Cardiac muscle cell (in vitro differentiated cells and primary cell): ENCODE results near the gene S100A16. TPM values are rescaled to one million over a fixed set of nuclear protein-coding genes. Genes with fewer than 3 reads are reported as not detected.
A peak's percentile ranks its signal among the peaks of the same experiment; 100 is the strongest.

Source experiments
- DNase-seq, 2 donors: peaks; one replicate each; pipeline versions ENCODE4 v3.0.0 to v3.0.0-alpha.2; 2010 to 2017; ENCODE audit warnings: low read depth in 1 of 2, low spot score in 1 of 2
- H3K27ac ChIP-seq: fragments of 200-600 bp; sonication (generic); 2 replicates; pipeline ENCODE4 v1.5.1; 2016
- H3K27me3 ChIP-seq: fragments of 200-600 bp; sonication (generic); 2 replicates; pipeline ENCODE4 v1.6.0; 2016; ENCODE audit warnings: control low read depth
- H3K36me3 ChIP-seq: fragments of 200-600 bp; sonication (generic); 2 replicates; pipeline ENCODE4 v1.5.1; 2016; ENCODE audit warnings: control low read depth
- H3K4me1 ChIP-seq: fragments of 200-600 bp; sonication (generic); 2 replicates; pipeline ENCODE4 v1.8.1; 2017; ENCODE audit warnings: low read depth, mild to moderate bottlenecking, mixed run types
- H3K4me3 ChIP-seq: fragments of 200-600 bp; sonication (generic); 2 replicates; pipeline ENCODE4 v1.5.1; 2016; ENCODE audit warnings: mild to moderate bottlenecking
- H3K9me3 ChIP-seq: fragments of 200-600 bp; sonication (generic); 2 replicates; pipeline ENCODE4 v1.5.1; 2017; ENCODE audit warnings: low read depth, mild to moderate bottlenecking, control low read depth
- polyA plus RNA-seq: library from polyadenylated mRNA; unstranded; fragments of >200 nt; fragmentation: Nextera tagmentation; extraction: Ambion mirVana; gene quantifications from 2 replicates; pipeline ENCODE4 v1.2.1, GENCODE V29; 2016
- total RNA-seq: library from RNA; depleted of rRNA; stranded (reverse); fragments of >200 nt; gene quantifications from 2 replicates; pipeline ENCODE4 v1.2.3, GENCODE V29; 2016
- TF ChIP-seq, protein P1 (sequence below): IDR thresholded peaks from 2 replicates; pipeline ENCODE4 v1.5.1; 2012; ENCODE audit warnings: low read depth, mild to moderate bottlenecking, low read length

The S100A16 gene
- total and polyA plus RNA-seq, 2 experiments from 2014 or later = 59.7 to 110 TPM

GRCh38 chr1:153630384-153630783 lies 17.4 kb upstream of the S100A16 start:
- TF ChIP-seq, protein P1, sequence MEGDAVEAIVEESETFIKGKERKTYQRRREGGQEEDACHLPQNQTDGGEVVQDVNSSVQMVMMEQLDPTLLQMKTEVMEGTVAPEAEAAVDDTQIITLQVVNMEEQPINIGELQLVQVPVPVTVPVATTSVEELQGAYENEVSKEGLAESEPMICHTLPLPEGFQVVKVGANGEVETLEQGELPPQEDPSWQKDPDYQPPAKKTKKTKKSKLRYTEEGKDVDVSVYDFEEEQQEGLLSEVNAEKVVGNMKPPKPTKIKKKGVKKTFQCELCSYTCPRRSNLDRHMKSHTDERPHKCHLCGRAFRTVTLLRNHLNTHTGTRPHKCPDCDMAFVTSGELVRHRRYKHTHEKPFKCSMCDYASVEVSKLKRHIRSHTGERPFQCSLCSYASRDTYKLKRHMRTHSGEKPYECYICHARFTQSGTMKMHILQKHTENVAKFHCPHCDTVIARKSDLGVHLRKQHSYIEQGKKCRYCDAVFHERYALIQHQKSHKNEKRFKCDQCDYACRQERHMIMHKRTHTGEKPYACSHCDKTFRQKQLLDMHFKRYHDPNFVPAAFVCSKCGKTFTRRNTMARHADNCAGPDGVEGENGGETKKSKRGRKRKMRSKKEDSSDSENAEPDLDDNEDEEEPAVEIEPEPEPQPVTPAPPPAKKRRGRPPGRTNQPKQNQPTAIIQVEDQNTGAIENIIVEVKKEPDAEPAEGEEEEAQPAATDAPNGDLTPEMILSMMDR = no peak
- H3K9me3 ChIP-seq = no peaks in the 10 kb centered on the region
- peak overlapping the region; percentile 61 for H3K27ac ChIP-seq
- DNase-seq = no peak
- H3K4me1 ChIP-seq = peaks cover 26% of the 10 kb centered on the region
- H3K4me3 ChIP-seq = no peak overlapping the region
- H3K36me3 ChIP-seq = no peaks in the 10 kb centered on the region
- no peaks in the 10 kb centered on the region for H3K27me3 ChIP-seq

DNA sequence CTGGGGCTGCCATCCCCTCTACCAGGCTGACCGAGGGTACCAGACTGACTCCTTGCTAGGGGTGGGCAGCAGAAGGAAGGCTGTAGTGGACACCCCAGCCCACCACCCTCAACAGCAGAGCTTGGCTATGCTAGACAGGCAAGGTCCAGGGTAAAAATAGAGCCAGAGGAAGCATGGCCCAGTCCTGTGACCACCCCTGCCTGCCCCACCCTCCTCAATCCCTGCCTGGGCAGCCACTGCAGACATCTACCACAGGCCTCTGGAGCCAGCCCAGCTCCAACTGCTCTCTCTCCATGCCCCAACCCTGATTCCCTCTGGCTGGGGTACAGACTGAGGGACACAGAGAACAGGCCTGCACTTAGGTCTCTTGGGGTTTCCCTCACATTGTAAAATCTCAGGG lies 17.0 kb upstream of the S100A16 start:
- H3K4me1 ChIP-seq = peaks cover 22% of the 10 kb centered on the region

DNA sequence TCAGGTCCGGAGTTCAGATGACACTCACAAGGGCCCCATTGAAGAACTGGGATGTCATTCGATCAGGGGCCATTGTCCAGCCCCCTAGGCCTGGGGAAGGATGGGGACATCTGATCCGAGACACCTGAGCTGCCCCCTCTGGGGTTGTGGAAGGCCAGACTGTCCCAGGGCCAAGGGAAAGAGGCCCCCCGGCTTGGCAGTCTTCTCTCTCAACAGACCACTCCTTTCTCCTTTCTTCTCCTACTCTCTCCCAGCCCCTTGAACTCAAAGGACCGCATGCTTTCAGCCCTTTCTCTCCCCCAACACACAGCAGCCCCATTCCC lies 16.4 kb upstream of the S100A16 start:
- TF ChIP-seq, protein P1 = no peak

More for the DNA sequence above, 17.0 kb upstream of the S100A16 start:
- TF ChIP-seq, protein P1 = no peak
- Histone ChIP-seq H3K9me3 (no peaks in the 10 kb centered on the region), H3K27ac (peak overlapping the region; percentile 61), H3K36me3 (no peaks in the 10 kb centered on the region), H3K4me3 (no peak overlapping the region), H3K27me3 (no peaks in the 10 kb centered on the region)
- DNase-seq = no peak

GRCh38 chr1:153628638-153629342 lies 15.9 kb upstream of the S100A16 start:
- no peaks in the 10 kb centered on the region for H3K9me3 ChIP-seq
- no peak overlapping the region for H3K4me3 ChIP-seq
- no peaks in the 10 kb centered on the region for H3K27me3 ChIP-seq
- peaks cover 19% of the 10 kb centered on the region for H3K4me1 ChIP-seq
- no peak overlapping the region for H3K27ac ChIP-seq
- TF ChIP-seq, protein P1 = no peak
- no peak for DNase-seq
- no peaks in the 10 kb centered on the region for H3K36me3 ChIP-seq

More for the DNA sequence above, 16.4 kb upstream of the S100A16 start:
- H3K9me3 ChIP-seq = no peaks in the 10 kb centered on the region
- H3K36me3 ChIP-seq = no peaks in the 10 kb centered on the region
- no peaks in the 10 kb centered on the region for H3K27me3 ChIP-seq
- peaks cover 19% of the 10 kb centered on the region for H3K4me1 ChIP-seq
- DNase-seq = no peak
- no peak overlapping the region for H3K4me3 ChIP-seq
- peak overlapping the region; percentile 61 for H3K27ac ChIP-seq

- Histone ChIP-seq H3K4me3 (peak within 1 kb of the TSS; percentile 41), H3K27ac (peak within 1 kb of the TSS; percentile 84), H3K4me1 (peaks cover 19% of the 10 kb centered on the region), H3K36me3 (no peaks in the 10 kb centered on the region), H3K9me3 (no peaks in the 10 kb centered on the region), H3K27me3 (no peaks in the 10 kb centered on the region)
- no peak for DNase-seq
- TF ChIP-seq, protein P1 = no peak
Observed at GRCh38 chr1:153627715-153628626, 15.0 kb upstream of the S100A16 start, which contains the start of gene S100A1. Gene S100A1 (plus strand): TSS chr1:153628434. CDS start chr1:153630522, 2,088 bp downstream.
